ENCODE measurements around the gene SELE. TPM values are rescaled to one million over a fixed set of nuclear protein-coding genes. Genes with fewer than 3 reads are reported as not detected.
"Not testable (repeated sequence)": the region's sequence is repeated elsewhere in the genome, so short reads cannot be mapped to it uniquely, and the experiment has no call there.

SELE gene
- total and polyA plus RNA-seq, 7 donors: 0.12 to 1.3 (median 0.27) TPM; not detected in 1

- Histone ChIP-seq H3K36me3 (ENCODE audit: insufficient read depth in 1 of 2, low read depth in 1 of 2) (no peaks in the 10 kb centered on the region), H3K4me3 (no peak overlapping the region), H3K9me3 (no peaks in the 10 kb centered on the region), H3K4me1 (no peaks in the 10 kb centered on the region), H3K27me3 (ENCODE audit: insufficient read depth in 3 of 3, low read length in 2 of 3) (no peaks in the 10 kb centered on the region), H3K27ac (no peak overlapping the region)
- WGBS, 3 donors: 44 to 66% (median 46%) methylated on average over 2 of the region's 2 CpGs
- intact Hi-C loops (cut with DNase I): no loop called here
- DNase-seq (no peak), ATAC-seq (no peak)
- TF ChIP-seq CTCF (IDR thresholded peaks at IDR 0.05): no peak
Measured at GRCh38 chr1:169723763-169724162, 10.1 kb downstream of the SELE start.

DNA sequence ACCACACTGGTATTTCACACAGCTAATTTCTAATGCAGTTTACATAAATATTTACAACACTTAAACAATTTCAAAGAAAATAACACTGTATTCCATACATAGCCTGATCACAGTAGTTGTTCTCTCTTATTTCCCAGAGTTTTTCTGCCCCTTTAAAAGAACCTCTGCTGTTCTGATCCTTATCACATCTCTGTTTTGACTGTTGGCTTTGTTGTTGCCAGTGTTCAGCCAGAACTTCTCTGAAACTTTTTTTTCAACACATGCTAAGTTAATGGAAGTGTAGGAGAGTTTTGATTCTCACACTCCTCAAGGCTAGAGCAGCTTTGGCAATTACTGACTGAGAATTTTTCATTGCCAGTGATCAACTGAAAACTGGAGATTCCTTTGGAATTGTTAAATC lies 11.1 kb downstream of the SELE start:
- Histone ChIP-seq H3K9me3 (no peaks in the 10 kb centered on the region), H3K4me3 (no peak overlapping the region), H3K4me1 (no peaks in the 10 kb centered on the region), H3K27me3 (ENCODE audit: insufficient read depth in 3 of 3, low read length in 2 of 3) (no peaks in the 10 kb centered on the region), H3K27ac (no peak overlapping the region), H3K36me3 (ENCODE audit: insufficient read depth in 1 of 2, low read depth in 1 of 2) (no peaks in the 10 kb centered on the region)
- ATAC-seq (no peak), DNase-seq (no peak)
- intact Hi-C loops (cut with DNase I): no loop called here
- TF ChIP-seq CTCF (IDR thresholded peaks at IDR 0.05): no peak

GRCh38 chr1:169715100-169715499 lies 18.8 kb downstream of the SELE start:
- H3K27ac ChIP-seq; H3K36me3 ChIP-seq (ENCODE audit: insufficient read depth in 1 of 2, low read depth in 1 of 2); H3K27me3 ChIP-seq (ENCODE audit: insufficient read depth in 3 of 3, low read length in 2 of 3); ATAC-seq; DNase-seq; H3K4me3 ChIP-seq; H3K4me1 ChIP-seq; H3K9me3 ChIP-seq: not testable (repeated sequence)
- intact Hi-C loops (cut with DNase I): loop anchor here in 1 of 2 donors (5.0 to 10.0 kb wide), 2 partner anchors 118 to 160 kb away; no protein-coding TSS in a partner anchor
- 64 to 84% (median 78%) methylated on average over 2 of the region's 2 CpGs for WGBS, 3 donors

- not testable (repeated sequence) for H3K27me3 ChIP-seq (ENCODE audit: insufficient read depth in 3 of 3, low read length in 2 of 3); DNase-seq; H3K36me3 ChIP-seq (ENCODE audit: insufficient read depth in 1 of 2, low read depth in 1 of 2); H3K4me1 ChIP-seq; ATAC-seq; H3K4me3 ChIP-seq; H3K27ac ChIP-seq; H3K9me3 ChIP-seq
- 80 to 89% (median 87%) methylated on average over 5 of the region's 5 CpGs for WGBS, 3 donors
- intact Hi-C loops (cut with DNase I): loop anchor here in 1 of 2 donors (5.0 to 10.0 kb wide), 2 partner anchors 126 to 158 kb away; partner anchors contain the start of gene F5
Measured at GRCh38 chr1:169713090-169713489, 20.8 kb downstream of the SELE start.

DNA sequence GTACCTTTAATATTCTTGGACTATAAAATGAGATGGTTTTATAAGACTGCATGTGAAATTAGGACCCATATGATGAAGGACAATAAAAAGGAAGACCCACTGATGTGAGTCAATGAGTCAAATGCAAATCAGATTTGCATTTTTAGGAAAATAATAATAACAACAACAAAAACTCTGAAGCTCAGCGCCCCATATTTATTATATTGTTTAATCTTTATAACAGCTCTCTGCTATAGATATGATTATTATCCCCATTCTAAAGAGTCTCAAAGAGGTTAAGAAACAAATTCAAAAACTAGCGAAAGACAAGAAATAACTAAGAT lies 21.6 kb downstream of the SELE start:
- TF ChIP-seq CTCF (IDR thresholded peaks at IDR 0.05): no peak
- DNase-seq (no peak), ATAC-seq (no peak)
- Histone ChIP-seq H3K4me1 (no peaks in the 10 kb centered on the region), H3K27ac (no peak overlapping the region), H3K36me3 (ENCODE audit: insufficient read depth in 1 of 2, low read depth in 1 of 2) (no peaks in the 10 kb centered on the region), H3K4me3 (no peak overlapping the region), H3K27me3 (ENCODE audit: insufficient read depth in 3 of 3, low read length in 2 of 3) (peaks cover 0 to 3% (median 0%) of the 10 kb centered on the region in 3 donors), H3K9me3 (no peaks in the 10 kb centered on the region)
- intact Hi-C loops (cut with DNase I): loop anchor here in 1 of 2 donors (5.0 to 10.0 kb wide), 2 partner anchors 125 to 157 kb away; partner anchors contain the start of gene F5
- WGBS, 3 donors: 87 to 93% (median 90%) methylated on average over 2 of the region's 2 CpGs
